Effector memory CD4-positive, alpha-beta T cell (primary cell): Measurements from ENCODE around the gene SUN5.

Experiments used
- DNase-seq, 3 donors: peaks; one replicate each; pipeline ENCODE4 v3.0.0-alpha.2; 2020
- H3K27ac ChIP-seq: 2 replicates; pipeline ENCODE4 v1.7.0; 2013; ENCODE audit warnings: mild to moderate bottlenecking, low read length, moderate library complexity; ENCODE audit not compliant: insufficient read depth, poor library complexity, severe bottlenecking
- H3K27me3 ChIP-seq: replicated peaks from 2 replicates; pipeline ENCODE4 v1.7.0; 2013; ENCODE audit warnings: mild to moderate bottlenecking, low read length; ENCODE audit not compliant: insufficient read depth, control insufficient read depth, poor library complexity, severe bottlenecking
- H3K36me3 ChIP-seq: 2 replicates; pipeline ENCODE4 v1.7.0; 2013; ENCODE audit warnings: mild to moderate bottlenecking, low read length, moderate library complexity; ENCODE audit not compliant: control insufficient read depth, insufficient read depth
- H3K4me1 ChIP-seq: 2 replicates; pipeline ENCODE4 v1.7.0; 2013; ENCODE audit warnings: low read length, mild to moderate bottlenecking; ENCODE audit not compliant: control insufficient read depth, insufficient read depth, poor library complexity, severe bottlenecking
- H3K4me3 ChIP-seq: 2 replicates; pipeline ENCODE4 v1.7.0; 2013; ENCODE audit warnings: low read length, low read depth, mild to moderate bottlenecking; ENCODE audit not compliant: insufficient read depth, poor library complexity, severe bottlenecking
- H3K9me3 ChIP-seq: 2 replicates; pipeline ENCODE4 v1.7.0; 2013; ENCODE audit warnings: mild to moderate bottlenecking, low read length, moderate library complexity; ENCODE audit not compliant: control insufficient read depth

Gene SUN5

GRCh38 chr20:33026779-33027759, 22.8 kb upstream of the SUN5 start:
- Histone ChIP-seq H3K36me3 (no peaks in the 10 kb centered on the region), H3K9me3 (no peaks in the 10 kb centered on the region), H3K4me3 (no peak overlapping the region), H3K27me3 (no peaks in the 10 kb centered on the region), H3K4me1 (no peaks in the 10 kb centered on the region), H3K27ac (no peak overlapping the region)
- no peak for DNase-seq

GRCh38 chr20:33026072-33026778, 22.0 kb upstream of the SUN5 start:
- DNase-seq: no peak
- Histone ChIP-seq H3K27me3 (no peaks in the 10 kb centered on the region), H3K27ac (no peak overlapping the region), H3K4me1 (no peaks in the 10 kb centered on the region), H3K9me3 (no peaks in the 10 kb centered on the region), H3K4me3 (no peak overlapping the region), H3K36me3 (no peaks in the 10 kb centered on the region)

GRCh38 chr20:33025318-33025876, 21.2 kb upstream of the SUN5 start:
- no peak overlapping the region for H3K4me3 ChIP-seq
- no peaks in the 10 kb centered on the region for H3K27me3 ChIP-seq
- DNase-seq: no peak
- no peaks in the 10 kb centered on the region for H3K36me3 ChIP-seq
- no peaks in the 10 kb centered on the region for H3K9me3 ChIP-seq
- H3K27ac ChIP-seq: no peak overlapping the region
- H3K4me1 ChIP-seq: no peaks in the 10 kb centered on the region

GRCh38 chr20:33024609-33025317, 20.5 kb upstream of the SUN5 start:
- no peaks in the 10 kb centered on the region for H3K27me3 ChIP-seq
- no peaks in the 10 kb centered on the region for H3K4me1 ChIP-seq
- no peak for DNase-seq
- H3K27ac ChIP-seq: no peak overlapping the region
- H3K9me3 ChIP-seq: no peaks in the 10 kb centered on the region
- H3K36me3 ChIP-seq: no peaks in the 10 kb centered on the region
- no peak overlapping the region for H3K4me3 ChIP-seq

GRCh38 chr20:33024243-33024560, 20.0 kb upstream of the SUN5 start:
- H3K27me3 ChIP-seq: no peaks in the 10 kb centered on the region
- no peak for DNase-seq
- no peaks in the 10 kb centered on the region for H3K4me1 ChIP-seq
- no peak overlapping the region for H3K27ac ChIP-seq
- no peaks in the 10 kb centered on the region for H3K36me3 ChIP-seq
- H3K9me3 ChIP-seq: no peaks in the 10 kb centered on the region
- H3K4me3 ChIP-seq: no peak overlapping the region

- DNase-seq: no peak
- no peaks in the 10 kb centered on the region for H3K4me1 ChIP-seq
- H3K27ac ChIP-seq: no peak overlapping the region
- no peaks in the 10 kb centered on the region for H3K36me3 ChIP-seq
- H3K9me3 ChIP-seq: no peaks in the 10 kb centered on the region
- no peak overlapping the region for H3K4me3 ChIP-seq
- no peaks in the 10 kb centered on the region for H3K27me3 ChIP-seq
Observed at GRCh38 chr20:33023439-33024242, 19.4 kb upstream of the SUN5 start.

GRCh38 chr20:33022694-33023438, 18.6 kb upstream of the SUN5 start:
- Histone ChIP-seq H3K27ac (no peak overlapping the region), H3K9me3 (no peaks in the 10 kb centered on the region), H3K4me1 (no peaks in the 10 kb centered on the region), H3K36me3 (no peaks in the 10 kb centered on the region), H3K27me3 (no peaks in the 10 kb centered on the region), H3K4me3 (no peak overlapping the region)
- no peak for DNase-seq

GRCh38 chr20:33022289-33022688, 18.1 kb upstream of the SUN5 start:
- H3K9me3 ChIP-seq: no peaks in the 10 kb centered on the region
- no peak overlapping the region for H3K27ac ChIP-seq
- no peaks in the 10 kb centered on the region for H3K27me3 ChIP-seq
- H3K4me1 ChIP-seq: no peaks in the 10 kb centered on the region
- H3K4me3 ChIP-seq: no peak overlapping the region
- no peak for DNase-seq
- H3K36me3 ChIP-seq: no peaks in the 10 kb centered on the region

- Histone ChIP-seq H3K36me3 (no peaks in the 10 kb centered on the region), H3K9me3 (no peaks in the 10 kb centered on the region), H3K27ac (no peak overlapping the region), H3K27me3 (no peaks in the 10 kb centered on the region), H3K4me1 (no peaks in the 10 kb centered on the region), H3K4me3 (no peak overlapping the region)
- no peak for DNase-seq
Observed at GRCh38 chr20:33021879-33022278, 17.6 kb upstream of the SUN5 start.
